Right kidney (tissue), 1 donor: Measurements from ENCODE around the gene CRYBA2.
A peak's percentile ranks its signal among the peaks of the same experiment; 100 is the strongest.

Source experiments
- DNase-seq: peaks from one replicate; pipeline ENCODE4 v3.0.0-alpha.2; 2016

Gene CRYBA2

DNA sequence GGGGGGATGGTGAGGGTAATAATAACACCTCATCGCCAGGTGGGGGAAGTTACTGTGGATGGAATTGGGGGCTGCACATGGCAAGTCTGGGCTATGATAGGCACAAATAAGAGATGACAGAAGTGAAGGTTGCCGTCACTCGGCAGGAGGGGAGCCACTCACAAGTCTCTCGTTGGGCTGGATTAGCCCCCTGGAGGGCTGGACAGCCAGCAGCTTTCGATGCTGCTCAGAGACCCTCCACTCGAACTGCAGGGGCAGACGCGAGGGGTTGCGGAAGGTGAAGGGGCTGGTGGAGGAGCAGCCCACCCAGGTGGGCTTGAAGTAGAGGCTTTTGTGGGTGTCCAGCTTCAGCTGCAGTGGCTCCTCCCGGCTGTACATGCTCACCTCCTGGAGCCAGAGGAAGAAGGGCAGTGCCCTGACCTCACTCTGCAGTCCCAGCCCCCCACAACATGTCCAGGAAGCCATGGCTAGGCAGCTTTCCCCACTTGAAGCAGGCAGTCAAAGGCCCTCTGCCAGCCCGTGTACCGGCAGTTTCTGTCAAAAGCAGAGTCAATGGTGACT, 29.9 kb upstream of the CRYBA2 start:
- no peak for DNase-seq

DNA sequence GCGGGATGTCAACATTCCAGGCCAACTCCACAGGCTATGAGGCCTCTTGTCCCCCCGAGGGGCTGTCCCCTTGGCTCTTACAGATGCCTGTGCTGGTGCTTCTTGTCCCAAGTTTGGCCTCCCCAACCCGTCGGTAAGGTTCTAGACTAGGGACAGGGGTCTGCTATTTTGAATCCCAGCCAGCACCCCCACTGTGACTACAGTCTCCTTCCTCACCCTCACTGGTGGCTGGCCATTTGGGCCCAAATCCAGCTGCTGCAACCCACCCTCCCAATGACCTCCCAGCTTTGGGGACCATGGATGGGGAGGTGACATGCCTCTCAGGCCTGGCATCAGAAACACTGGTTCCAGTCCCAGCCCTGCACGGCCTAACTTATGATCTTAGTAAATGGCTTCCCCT, 29.4 kb upstream of the CRYBA2 start:
- no peak for DNase-seq

DNA sequence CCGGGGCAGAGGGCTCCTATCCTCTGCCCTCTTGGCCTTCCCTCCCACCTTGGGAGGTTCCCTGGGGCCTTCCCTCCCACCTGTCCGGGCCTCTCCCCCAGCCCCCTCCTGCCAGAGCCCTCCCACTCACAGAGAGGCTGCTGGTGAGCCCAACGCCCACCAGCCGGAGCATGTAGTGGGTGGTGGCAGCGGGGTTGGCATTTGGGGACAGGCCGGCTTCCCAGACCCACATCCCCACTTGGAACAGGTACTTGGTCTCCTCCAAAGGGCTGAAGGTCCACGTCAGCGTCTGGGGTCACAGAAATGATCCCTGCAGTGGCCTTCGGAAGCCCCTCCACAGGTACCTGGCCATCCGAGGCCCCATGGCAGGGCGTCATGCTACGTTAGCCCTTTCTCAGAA, 28.8 kb upstream of the CRYBA2 start:
- DNase-seq, result no peak

DNA sequence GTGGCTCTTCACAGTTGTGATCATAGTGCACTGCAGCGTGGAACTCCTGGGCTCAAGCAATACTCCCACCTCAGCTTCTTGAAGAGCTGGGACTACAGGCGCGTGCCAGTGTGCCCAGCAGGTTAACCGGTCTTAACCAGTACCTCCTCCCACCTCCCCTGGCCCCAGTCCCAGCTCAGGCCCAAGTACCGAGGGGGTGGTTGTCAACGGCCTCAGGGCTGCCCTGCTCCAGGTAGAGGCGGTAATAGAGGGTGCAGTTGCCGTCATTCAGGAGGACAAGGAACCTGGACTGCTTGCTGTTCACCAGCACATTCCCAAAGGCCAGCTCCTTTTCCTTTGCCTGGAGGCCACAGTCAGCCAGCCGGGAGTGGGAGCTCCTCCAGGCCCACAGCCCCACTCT, 28.4 kb upstream of the CRYBA2 start:
- no peak for DNase-seq

DNA sequence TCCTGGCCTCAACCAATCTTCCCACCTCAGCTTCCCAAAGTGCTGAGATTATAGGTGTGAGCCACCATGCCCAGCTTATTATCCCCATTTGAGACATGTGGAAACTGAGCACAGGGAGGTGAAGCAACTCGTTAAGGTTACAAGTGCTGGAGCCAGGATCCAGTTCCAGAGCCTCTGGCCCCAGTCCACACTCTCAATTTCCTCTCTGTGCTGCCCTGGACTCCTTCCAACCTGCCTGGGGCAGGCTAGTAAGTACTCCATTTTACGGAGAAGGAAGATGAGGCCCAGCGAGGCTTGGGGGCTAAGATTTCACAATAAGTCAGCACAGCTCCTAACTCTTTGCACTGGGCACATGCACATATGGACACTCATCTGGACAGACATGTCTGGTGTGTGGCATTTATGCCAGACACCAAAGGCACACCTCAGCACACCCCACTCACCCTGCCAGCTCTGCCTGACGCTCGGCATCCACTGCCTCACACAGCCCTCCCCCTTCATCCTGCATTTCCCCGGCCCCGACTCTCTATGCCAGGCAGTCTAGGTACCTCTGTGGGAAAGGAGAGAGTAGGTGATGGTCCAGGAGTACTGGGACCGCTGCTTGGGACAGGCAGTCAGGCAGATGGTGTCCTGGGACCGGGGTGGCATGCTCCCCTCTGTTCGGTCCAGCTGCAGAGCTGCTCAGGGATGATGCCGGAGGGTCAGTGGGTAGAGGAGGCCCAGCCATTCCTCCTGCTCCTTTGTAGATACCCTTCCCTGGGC, 27.6 kb upstream of the CRYBA2 start:
- DNase-seq, result no peak

DNA sequence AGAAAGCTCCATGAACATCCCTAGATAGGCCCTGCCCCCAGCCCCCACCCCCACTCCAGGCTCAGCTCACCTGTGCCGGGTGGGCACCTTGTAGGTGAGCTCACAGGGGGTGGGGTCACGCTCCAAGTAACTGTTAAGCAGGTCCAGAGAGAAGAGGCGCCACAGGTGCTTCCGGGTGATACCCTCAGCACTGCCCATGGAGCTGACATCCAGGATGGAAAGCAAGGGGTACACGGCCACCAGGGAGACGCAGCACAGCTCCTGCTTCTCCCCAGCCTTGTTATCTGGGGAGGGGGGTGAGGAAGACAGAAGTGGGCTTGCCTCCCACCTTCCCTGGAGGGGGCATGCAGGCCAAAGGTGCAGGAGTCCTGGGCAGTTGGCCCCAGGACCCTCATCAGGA, 26.2 kb upstream of the CRYBA2 start:
- no peak for DNase-seq

DNA sequence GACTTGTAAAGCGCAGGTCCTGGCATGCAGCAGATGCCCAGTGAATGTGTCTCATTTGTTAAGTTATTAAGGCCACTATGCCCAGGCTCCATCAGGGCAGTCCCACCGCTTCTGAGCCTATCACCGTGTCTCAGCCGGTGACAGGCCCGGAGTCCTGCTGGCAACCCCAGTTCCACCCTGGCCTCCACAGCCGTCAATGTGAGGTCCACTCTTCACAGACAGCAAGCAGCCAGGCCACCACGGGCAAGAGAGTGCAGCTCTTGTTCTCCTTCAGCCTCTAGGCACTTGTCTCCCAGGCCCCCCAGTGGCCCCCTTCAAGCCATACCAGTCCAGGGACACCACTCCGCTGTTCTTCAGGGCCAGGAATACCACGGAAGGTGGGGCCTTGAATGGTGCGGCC, 25.5 kb upstream of the CRYBA2 start:
- DNase-seq, result no peak

DNA sequence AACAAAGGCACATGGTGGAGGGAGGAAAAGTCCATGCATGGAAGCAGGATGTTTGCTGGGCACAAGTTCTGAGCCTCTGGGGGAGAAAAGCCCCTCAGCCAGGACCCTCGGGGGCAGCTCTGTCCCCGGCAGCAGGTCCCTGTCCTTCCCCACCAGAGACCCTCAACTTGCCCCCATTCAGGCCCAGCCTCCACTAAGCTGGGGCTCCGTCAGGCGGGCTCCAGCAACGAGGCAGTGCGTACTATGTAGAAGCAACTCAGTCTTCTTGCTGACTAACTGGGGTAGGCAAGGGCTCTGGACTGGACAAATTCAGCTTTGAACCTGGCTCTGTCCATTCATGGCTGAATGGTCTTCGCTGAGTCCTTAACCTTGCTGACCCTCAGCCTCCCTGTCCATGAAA, 25.1 kb upstream of the CRYBA2 start:
- no peak for DNase-seq

DNA sequence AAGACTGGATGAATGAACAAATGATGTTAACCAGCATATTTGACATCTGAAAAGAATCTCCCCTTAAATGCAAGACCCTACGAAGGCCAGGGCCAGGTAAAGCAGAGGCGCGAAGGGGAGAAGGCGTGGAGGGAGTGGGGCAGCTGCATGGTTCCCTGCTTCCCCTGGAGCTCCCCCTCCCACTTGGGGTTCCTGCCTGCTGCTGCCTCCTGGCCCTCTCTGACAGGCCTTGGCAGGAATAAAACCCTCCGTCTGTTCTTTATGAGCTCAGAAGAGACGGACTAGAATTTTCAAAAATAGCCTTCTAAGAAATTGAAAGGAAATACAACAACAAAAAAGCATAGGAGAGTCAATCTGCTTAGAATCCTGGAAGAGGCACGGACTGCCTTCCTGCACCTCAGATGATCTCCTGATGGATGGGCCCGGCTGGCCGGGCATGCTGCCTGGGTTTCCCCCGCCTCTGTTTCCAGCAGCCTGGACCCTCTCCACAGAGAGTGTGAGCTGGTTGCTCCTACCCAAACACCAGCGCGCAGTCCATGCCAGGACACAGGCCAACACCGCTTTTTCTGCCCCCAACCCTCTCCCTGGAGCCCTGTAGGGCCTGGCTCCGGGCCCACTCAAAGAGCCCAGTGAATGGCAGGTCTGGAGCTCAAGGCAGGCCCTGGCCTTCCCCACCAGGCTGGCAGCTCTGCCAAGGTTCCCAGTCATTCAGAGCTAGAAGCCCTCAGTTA, 24.1 kb upstream of the CRYBA2 start:
- no peak for DNase-seq

DNA sequence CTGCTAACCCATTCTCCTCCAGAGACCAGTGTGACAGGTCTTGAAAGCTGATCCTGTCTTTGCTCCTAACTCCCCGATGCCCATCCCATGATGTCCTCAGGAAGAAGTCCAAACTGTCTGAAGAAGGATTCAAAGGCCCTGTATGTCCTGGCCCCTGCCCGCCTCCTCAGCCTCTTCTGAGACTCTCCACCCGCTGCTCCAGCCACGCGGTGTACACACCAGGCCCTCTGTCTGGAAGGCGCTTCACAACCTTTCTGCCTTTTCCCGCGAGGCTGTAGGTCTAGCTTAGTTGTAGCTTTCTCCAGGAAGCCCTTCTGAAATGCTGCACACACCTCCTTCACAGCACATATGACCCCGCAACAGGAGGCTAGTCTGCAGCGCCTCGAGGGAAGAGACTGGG, 23.5 kb upstream of the CRYBA2 start:
- no peak for DNase-seq

DNA sequence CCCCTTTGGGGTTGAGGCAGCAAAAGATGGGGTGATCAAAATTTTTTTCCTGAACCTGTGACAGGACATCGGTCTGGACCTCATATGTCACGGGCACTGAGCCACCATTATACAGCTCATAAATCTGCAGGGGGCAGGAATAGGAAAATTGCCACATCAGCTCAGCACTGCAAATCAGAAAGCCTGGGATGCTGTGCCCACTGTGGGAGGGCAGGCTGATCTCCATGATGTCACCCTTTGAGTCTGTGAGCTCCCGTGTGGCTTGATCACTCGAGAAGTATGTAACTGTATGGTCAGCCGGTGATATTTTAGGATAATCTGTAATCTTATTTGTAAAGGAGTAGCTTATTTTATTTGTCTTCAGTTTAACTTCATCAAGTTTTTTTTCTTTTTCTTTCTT, 17.7 kb upstream of the CRYBA2 start:
- no peak for DNase-seq

DNA sequence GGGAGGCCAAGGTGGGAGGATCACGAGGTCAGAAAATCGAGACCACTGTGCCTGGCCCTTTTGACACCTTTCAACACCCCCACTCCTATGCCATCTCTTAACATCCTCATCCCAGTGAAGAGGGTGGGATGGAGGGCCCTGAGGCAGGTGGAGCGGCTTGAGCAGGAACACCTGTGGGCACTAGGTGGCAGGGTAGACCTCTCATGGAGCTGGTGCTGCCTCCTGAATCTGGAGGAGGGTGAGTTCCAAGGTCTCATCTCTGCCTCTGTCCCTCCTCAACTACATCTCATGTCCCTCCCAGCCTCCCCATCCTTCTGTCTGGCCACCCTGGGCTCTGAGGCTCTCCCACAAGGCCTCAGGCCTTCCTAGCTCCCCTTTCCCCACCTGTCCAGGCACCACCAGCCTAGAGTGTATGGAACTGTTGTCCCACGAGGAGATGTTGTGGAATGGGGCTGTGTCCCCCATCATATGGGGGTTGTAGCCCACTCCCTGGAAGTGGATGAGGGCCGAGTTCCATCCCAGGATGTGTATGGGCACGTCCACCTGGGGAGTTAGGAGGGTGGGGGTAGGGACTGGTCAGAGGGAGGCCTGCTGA, 17.0 kb upstream of the CRYBA2 start:
- no peak for DNase-seq

DNA sequence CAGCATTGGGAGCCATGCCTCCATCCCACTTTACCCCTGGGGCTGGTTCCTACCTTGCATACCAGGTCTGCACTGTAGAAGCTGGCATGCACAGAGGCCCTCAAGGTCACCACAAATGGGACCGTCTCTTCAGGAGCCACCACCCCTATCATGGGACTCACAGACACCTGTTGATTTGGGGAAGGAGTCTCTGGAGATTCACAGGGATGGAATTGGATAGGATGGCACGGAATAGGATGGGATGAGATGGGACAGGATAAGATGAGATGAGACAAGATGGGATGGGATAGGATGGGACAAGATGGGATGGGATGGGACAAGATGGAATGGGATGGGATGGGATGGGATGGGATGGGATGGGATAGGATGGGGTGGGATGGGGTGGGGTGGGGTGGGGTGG, 16.1 kb upstream of the CRYBA2 start:
- DNase-seq, result no peak

DNA sequence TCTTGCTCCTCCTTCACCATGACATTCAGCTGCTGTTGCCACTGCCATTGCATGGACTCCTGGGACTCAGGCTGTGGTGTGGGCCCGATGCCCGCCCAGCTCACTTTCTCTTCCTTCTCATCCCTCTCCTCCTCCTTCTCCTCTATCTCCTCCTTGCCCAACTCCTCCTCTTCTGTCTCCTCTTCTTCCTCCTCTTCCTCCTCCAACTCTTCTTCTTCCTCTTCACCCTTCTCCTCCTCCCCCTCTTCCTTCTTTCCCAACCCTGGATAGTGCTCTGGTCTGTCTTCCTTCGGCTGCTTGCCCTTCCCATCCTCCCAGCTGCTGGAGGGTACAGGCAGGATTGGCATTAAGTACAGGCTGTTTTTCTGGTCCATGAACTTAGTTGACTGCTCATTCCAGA, 10.8 kb upstream of the CRYBA2 start:
- no peak for DNase-seq

DNA sequence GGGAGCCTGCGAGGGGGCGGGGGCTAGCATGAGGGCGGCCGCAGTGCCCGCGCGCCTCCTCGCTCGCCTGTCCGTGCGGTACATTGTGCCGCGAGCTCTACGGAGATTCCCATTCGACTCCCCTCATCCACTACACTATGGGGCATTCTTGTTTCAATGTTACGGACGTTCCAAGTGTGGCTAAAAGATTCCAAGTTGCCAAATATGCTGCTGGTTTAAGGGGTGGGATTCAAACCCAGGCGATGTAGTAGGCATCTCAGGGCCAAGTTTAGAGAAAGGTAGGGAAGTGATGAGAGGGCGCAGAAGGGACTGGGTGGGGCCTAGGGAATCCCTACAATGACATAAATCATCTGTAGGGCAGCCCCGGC, 10.0 kb upstream of the CRYBA2 start:
- no peak for DNase-seq

DNA sequence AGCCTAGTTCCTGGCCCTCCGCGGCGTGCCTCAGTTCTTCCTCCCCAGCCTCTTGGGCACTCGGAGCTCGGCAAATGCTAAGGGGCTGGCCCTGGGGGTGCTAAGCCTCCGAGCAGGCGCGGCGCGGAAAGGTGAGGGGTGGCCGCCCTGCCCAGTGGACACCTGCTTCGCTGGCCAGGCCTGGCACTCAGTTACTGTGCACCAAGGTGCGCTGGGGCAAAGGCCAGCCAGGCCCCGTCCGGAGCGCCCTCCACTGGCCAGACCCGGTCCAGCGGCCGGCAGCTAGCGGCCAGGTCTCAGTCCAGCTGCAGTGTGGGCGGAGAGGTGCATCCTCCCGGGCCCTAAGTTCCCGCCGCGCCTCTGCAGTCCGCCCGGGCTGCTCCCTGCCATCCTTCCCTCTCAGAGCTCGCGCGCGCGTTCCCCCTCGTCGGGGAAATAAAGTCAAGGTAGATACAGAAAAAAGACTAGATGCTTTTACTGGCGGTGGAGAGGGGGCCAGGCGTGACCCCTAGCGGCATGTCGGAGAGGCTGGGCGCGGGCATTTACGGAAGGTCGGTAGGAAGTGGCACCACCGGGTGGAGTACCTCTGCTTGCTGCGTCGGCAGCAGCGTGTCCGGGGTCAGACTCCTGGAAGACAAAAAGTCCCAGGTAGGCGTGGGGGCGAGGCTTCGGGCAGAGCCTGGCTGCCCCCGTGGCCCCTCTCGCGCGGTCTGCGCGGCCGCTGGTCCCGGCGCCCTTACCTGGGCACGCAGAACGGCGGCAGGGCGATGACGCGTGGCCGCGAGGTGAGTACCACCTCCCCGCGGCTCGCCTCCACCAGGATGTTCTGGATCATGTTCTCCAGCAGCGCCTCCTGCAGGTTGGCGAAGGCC, 9.4 kb upstream of the CRYBA2 start:
- peak; percentile 42 for DNase-seq

DNA sequence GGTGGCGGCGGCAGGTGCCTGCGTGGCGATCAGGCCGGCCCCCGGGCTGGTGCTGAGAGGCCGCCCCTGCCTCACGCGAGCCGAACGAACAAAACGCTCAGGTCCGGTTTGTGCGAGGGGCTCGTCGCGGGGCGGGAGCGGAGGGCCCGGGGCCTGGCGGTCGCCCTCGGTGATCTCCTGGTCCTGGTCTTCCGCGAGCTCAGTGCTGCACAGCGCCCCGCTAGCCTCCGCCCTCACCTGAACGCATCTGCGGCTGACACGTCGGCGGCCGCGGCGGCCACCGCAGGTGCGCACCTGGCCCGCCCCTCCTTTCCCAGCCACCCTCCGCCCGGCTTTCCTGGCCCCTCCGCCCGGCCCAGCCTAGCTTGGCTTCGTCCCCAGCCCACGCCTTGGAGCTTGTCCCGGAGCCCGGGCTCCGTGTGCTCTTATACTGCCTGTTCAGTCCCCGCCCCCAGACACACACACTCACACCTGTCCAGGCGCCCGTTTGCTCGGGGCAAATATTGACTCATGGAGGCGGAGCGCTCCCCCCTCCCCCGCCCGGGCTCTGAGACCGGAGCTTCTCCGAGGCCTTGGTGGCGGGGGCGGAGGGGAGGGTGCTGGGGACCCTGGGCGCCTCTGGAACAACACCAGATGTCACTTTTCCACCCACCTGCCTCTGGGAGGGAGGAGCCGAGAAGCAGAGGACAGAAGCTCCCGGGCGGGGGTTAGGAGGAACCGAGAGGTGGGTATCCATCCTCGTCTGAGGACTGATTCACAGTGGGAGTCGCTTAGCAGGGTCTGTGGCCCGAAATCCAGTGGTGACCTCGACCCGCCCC, 8.6 kb upstream of the CRYBA2 start:
- DNase-seq, result peak; percentile 41

DNA sequence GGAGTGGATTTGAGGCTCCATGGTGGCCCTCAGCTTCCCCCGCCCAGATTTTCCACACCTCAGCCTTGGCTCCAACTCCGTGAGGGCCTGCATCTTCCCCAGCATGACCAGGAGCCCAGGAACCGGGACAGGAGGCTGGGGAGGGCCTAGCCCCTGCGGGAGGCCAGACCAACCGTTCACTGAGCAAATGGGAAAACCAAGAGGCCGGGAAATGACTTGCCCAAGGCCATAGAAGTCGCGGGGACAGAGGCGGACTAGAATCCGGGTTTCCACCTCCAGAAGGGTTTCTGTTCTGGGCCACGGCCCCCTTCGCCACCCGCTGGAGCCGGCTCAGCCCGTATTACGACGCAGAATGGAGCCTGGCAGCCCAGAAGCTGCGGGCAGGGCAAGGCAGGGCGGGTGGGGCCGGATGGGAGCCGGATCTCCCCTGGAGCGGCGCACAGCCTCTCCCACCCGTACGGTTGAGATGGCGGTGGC, 7.9 kb upstream of the CRYBA2 start:
- no peak for DNase-seq

DNA sequence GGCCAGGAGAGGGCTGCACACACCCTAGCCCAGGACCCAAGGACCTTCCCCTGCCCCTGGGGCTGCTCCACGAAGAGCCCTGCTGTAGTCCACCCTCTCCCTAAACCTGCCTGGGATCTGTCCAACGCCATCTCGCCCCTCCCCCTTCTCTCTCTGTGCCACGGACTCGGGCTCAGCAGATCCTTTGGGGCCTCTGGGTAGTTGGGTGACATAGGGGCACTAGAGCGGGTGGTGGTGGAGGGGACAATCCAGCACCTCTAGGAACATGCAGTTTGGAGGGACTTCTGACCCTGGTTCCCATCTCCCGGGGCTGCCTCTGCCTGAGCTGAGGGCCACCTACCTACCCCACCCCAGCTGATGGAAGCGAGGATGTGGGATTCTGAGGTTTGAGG, 7.3 kb upstream of the CRYBA2 start:
- DNase-seq, result no peak

DNA sequence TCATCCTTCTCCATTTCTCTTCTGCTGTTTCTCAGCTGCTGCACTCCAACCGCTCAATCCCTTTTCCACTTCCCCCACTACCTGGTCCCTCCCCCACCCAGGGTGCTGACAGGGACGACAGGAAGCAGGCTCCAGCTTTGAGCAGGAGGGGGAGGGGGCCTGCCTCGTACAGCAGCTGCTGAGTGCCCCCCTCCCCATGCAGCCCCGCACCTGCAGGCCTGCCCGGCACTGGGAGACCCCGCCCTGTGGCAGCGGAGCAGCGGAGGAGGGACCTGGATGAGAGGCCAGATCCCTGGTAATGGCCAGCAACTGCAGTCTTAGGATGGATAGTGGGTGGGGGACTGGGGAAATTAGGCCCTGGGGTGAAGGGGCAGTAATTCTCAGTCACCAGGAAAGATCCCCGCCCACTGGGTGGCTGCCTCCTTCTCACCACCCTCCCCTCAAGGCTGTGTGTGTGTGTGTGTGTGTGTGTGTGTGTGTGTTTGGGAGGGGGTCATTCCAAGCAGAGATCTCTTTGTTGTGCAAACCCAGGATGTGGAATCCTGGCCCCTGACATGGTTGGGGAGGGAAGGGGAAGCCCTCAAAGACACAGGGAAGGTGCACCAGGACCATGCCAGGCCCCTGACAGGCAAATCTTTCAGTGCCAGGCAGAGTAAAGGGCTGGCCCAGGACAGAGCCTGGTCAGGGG, 6.8 kb upstream of the CRYBA2 start:
- DNase-seq, result no peak
